GM21447 (cell line): ENCODE results near the gene CDPF1.
"Not testable (repeated sequence)": the region's sequence is repeated elsewhere in the genome, so short reads cannot be mapped to it uniquely, and the experiment has no call there.

Source experiments
- ATAC-seq: cut with Tn5 transposase; IDR thresholded peaks from one replicate; pipeline ENCODE4 v1.9.1; 2021; ENCODE audit not compliant: unreplicated experiment

The CDPF1 gene

GRCh38 chr22:46281866-46282678 lies 32.0 kb upstream of the CDPF1 start:
- ATAC-seq, result no peak

GRCh38 chr22:46280999-46281623 lies 31.0 kb upstream of the CDPF1 start:
- ATAC-seq, result no peak

- ATAC-seq, result no peak
These were observed 30.1 kb upstream of the CDPF1 start for GRCh38 chr22:46280063-46280817.

- no peak for ATAC-seq
These were observed 28.9 kb upstream of the CDPF1 start for GRCh38 chr22:46278656-46279645.

GRCh38 chr22:46276563-46276962 lies 26.5 kb upstream of the CDPF1 start:
- ATAC-seq, result no peak

GRCh38 chr22:46275455-46276122 lies 25.5 kb upstream of the CDPF1 start:
- ATAC-seq, result no peak

GRCh38 chr22:46274381-46274780 lies 24.3 kb upstream of the CDPF1 start:
- no peak for ATAC-seq

GRCh38 chr22:46273432-46274148 lies 23.5 kb upstream of the CDPF1 start:
- ATAC-seq, result no peak

DNA sequence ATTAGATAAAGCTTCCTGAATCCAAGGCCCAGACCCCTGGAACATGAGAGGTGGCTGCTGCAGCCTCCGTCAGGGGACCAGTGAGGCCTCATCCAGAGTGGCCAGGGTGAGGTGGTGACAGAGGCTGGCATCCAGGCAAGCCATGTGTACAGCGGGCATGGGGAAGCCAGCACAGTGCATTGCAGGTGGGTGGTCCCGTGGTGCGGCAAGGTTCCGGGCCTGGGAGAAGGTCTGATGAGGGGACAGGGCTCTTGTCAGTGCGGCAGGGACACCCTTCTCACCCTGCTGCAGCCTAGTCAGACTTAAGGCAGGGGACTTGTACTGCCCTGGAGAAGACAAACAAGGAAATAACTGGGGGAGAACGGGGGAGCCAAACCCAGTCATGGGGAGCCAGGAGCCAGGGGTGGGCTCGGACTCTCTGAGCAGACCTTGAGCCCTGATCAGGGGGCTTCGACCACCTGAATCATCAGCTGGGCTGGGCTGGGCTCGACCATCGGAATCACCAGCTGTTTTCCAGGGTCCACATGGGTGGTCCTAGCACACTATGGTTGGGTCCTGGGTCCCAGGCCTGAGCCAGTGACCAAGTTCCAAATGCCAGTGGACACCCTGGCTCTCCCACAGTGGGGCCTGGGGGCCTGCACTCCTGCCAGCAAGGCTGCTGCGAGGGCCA lies 22.8 kb upstream of the CDPF1 start:
- ATAC-seq, result no peak

GRCh38 chr22:46272196-46272595 lies 22.1 kb upstream of the CDPF1 start:
- ATAC-seq, result no peak

- ATAC-seq, result no peak
These were observed 19.5 kb upstream of the CDPF1 start for GRCh38 chr22:46269564-46269963.

- peak; percentile 77 for ATAC-seq
These were observed 17.6 kb upstream of the CDPF1 start, which contains the start of gene TTC38 for GRCh38 chr22:46267431-46268279. TTC38 (plus strand) TSS chr22:46268008; CDS start chr22:46268040, 32 bp downstream.

GRCh38 chr22:46265627-46266026 lies 15.5 kb upstream of the CDPF1 start:
- ATAC-seq, result not testable (repeated sequence)

DNA sequence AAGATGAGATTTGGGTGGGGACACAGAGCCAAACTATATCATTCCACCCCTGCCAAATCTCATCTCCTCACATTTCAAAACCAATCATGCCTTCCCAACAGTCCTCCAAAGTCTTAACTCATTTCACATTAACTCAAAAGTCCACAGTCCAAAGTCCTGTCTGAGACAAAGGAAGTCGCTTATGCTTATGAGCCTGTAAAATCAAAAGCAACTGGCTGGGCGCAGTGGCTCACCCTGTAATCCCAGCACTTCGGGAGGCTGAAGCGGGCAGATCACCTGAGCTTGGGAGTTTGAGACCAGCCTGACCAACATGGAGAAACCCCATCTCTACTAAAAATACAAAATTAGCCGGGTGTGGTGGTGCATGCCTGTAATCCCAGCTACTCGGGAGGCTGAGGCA lies 14.4 kb upstream of the CDPF1 start:
- ATAC-seq, result not testable (repeated sequence)

- ATAC-seq, result no peak
These were observed 13.1 kb upstream of the CDPF1 start, which contains the start of gene PKDREJ for GRCh38 chr22:46263216-46263590. PKDREJ (minus strand) TSS chr22:46263343; CDS start chr22:46263322, 21 bp downstream.

DNA sequence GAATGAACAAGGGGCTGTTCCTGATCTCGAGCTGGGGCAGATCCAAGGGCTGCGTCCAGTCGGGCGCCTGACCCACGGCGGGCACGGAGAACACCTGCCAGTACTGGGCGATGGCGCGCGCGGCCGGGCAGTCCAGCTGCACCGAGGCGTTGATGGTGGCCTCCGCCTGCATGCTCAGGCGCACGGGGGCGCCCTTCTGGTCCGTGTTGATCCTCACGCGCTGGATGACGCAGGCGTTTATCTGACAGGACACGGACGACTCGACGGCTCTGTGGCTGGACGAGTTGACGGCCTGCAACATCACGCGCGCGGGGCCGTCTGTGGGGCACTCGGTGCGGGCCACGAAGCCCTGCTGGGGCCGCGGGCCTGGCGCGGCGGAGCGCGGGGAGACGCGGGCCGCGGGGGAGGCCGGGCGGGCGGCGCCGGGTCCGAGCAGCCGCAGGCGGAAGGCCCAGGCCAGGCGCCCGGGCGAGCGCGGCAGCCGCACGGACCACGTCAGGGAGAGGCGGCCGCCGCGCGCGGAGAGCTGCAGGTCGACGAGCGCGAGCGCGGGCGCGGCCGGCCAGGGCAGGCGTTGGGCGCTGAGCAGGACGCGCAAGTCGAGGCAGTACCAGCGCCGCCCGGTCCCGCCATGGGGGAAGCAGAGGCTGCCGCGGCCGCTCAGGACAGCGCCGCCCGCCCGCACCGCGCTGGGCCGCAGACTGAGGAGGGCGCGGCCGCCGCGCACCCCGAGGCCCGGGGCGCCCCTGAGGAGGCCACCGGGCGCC lies 12.5 kb upstream of the CDPF1 start:
- ATAC-seq, result no peak

DNA sequence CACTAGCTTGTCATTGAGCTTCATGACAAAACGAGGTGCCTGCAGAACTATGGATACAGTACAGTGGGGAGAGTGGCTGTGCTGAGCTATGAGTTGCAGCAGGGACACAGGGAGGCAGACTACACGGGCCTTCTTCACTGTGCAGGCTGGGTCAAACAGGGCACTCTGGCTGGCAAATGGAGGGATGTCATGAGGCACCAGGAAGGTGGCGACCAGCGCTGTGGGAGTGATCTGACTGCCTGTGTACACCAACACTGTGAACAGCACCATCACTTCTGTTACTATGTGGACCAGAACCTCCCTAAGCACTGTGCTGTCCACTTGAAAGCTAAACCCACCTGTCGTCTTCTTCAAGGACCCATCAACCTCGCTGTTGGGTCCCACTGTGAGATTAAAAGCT lies 9.9 kb upstream of the CDPF1 start:
- no peak for ATAC-seq
